NCI-H2081 treated with DMSO at 0.1 percent for 48 hours (cell line): Measurements from ENCODE around the gene B3GLCT.
A peak's percentile ranks its signal among the peaks of the same experiment; 100 is the strongest.
"Not testable (repeated sequence)": the region's sequence is repeated elsewhere in the genome, so short reads cannot be mapped to it uniquely, and the experiment has no call there.

Source experiments
- DNase-seq: peaks from one replicate; lab custom pipeline; 2025; lab: John Stamatoyannopoulos, UW

The B3GLCT gene

GRCh38 chr13:31199849-31200636, at the start of gene B3GLCT:
B3GLCT (plus strand) TSS chr13:31199975; CDS start chr13:31200085, 110 bp downstream.
- peak; percentile 10 for DNase-seq

DNA sequence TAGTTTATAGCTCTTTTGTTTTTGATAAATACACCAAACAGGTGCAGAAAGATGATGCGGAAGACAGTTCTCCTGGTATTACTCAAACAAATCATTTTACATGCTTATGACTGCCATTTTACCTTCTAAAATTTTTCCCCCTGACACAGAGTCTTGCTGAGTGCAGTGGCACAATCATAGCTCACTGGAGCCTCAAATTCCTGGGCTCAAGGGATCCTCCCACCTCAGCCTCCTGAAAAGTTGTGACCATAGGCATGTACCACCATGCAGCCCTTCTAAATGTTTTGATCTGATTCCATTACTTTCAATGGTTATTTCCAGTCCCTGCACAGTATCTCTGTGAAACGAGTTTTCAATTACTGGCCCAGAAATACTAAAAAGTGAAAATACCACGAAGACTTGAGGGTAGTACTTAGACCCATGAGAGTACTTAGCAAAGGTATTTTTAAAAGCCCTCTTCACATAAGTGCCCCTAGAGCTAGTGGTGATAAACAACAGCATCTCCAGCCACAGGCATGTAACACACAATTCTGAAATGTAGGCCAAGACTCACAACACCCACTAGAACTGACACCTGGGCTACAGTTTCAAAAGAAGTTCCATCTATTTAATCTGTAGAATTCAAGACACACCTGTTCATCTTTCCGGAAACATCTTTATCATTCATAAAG, 49.3 kb upstream of the B3GLCT start:
- no peak for DNase-seq

DNA sequence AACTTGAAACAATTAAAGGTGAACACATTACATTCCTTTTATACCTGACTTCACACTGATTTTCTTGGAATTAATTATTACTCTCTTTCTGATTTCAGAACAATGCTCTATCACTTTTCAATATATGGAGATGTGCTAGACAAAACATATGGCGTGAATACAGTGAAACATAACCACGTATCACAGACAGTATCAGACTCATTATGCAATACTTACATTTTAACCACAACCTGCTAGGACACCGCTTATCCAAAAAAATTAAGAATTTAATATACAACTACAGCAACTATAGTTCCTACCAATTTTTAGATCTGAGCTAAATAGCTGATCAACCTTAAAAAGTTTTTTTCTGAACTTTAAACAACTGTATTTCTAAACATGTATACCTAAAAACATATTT, 47.9 kb upstream of the B3GLCT start:
- no peak for DNase-seq

- no peak for DNase-seq
Measured at GRCh38 chr13:31154939-31155338, 44.8 kb upstream of the B3GLCT start.

GRCh38 chr13:31159306-31159705, 40.5 kb upstream of the B3GLCT start:
- no peak for DNase-seq

DNA sequence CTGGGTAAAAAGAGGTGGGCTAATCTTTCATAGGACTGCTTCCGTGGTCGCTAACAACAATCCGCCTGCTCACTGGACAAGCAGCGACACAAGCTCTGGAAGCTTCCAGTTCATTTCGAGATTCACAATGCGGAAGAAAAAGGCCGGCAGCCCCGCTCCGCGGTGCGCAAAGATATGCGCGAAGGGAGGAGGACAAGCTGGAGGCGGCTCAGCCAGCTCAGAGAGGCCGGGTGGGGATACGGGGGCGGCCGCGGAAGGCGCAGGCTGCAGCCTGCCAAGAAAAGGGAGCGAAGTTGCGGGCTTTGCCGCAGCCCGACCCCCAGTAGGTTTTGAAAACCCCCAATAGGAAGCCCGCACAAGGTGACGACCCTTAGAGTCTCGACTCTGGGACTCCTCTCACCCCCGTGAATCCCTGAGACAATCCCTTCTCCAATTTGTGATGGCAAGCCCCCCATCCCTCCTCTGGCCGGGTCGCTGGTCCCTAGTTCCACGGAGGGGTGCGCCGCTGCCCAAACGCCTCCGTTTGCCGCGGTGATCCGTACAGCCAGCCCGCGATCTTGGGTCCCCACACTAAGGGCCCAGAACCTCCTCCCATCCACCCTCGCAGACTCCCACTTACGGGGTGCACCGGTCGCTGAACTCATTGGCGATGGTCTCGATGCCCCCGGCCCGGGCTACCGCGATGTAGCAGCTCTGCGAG, 38.8 kb upstream of the B3GLCT start:
- DNase-seq, result no peak

DNA sequence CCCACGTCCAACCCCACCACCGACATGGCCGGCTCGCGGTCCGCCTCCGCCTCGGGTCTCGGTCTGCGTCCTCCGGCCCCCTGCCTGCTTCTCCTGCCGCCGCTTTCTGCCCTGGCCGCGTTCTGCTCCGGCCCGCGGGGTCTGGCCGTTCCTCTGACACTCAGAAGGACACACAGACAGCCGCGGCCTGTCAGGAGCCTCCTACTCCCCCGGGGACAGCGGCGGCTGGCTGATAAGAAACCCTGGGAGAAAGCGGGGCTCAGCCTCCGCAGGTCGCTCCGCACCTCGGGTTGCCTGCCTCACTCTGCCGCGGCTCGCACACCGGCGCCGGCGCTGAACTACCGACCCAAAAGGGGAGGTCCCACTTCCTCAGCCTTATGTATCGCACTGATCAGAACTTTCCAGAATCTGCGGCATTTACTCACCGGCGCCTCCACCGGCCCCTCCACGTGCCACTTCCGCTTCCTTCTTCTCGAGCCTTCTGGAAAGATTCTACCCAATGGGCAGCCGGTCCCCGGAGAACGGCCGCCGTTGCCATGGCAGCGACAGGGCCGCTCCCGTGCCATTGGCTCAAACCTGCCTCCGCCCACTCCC, 38.1 kb upstream of the B3GLCT start, which contains the start of gene HSPH1:
Gene HSPH1, minus strand, starts transcription at position 348 of the 594 bp plus-strand sequence. Its CDS starts 322 bp downstream, at position 26.
- peak; percentile 87 for DNase-seq

- DNase-seq, result peak; percentile 87
Measured at GRCh38 chr13:31162151-31163008, 37.4 kb upstream of the B3GLCT start.

- no peak for DNase-seq
Measured at GRCh38 chr13:31166591-31166990, 33.2 kb upstream of the B3GLCT start.

GRCh38 chr13:31167490-31167889, 32.3 kb upstream of the B3GLCT start:
- DNase-seq, result no peak

- no peak for DNase-seq
Measured at GRCh38 chr13:31168166-31168565, 31.6 kb upstream of the B3GLCT start.

DNA sequence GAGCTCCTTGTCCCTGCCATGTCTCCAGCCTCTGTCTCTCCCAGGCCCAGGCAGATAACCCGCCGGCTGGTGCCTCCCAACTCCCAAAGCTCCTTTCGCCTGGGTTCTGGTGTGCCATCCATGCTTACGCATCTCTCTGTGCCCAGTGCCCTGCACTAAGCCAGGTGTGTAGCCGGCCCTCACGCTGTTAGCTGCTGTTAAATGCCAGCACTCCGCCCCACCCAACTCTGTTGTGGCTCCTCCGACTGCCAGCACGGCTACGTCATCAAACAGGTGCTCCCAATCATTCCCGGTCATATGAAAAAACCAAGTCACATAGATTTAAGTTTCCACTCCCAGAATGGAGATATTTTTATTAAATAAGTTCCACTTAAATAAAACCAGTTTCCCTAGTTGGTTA, 31.0 kb upstream of the B3GLCT start:
- no peak for DNase-seq

- DNase-seq, result no peak
Measured at GRCh38 chr13:31172001-31172400, 27.8 kb upstream of the B3GLCT start.

DNA sequence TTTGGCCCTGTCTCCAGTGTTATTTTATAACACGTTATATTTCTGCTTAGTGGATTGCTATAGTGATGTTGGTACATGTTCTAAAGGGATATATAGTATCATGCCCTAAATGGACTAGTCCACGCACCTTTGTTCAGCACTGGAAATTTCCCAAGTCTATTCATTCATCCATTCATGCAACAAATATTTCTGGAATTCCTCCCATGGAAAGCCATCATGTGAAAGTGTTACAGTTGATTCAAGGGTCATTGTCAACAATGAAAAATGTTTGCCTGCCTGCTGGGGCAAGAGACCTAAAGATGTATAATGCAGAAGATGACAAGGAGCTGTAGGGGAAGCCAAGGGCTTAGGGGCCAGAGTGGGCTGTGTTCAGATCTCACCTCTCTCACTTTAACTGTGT, 27.2 kb upstream of the B3GLCT start:
- no peak for DNase-seq

- no peak for DNase-seq
Measured at GRCh38 chr13:31174018-31174417, 25.8 kb upstream of the B3GLCT start.

GRCh38 chr13:31175847-31176532, 23.8 kb upstream of the B3GLCT start:
- no peak for DNase-seq

- DNase-seq, result not testable (repeated sequence)
Measured at GRCh38 chr13:31177813-31178495, 21.8 kb upstream of the B3GLCT start.

DNA sequence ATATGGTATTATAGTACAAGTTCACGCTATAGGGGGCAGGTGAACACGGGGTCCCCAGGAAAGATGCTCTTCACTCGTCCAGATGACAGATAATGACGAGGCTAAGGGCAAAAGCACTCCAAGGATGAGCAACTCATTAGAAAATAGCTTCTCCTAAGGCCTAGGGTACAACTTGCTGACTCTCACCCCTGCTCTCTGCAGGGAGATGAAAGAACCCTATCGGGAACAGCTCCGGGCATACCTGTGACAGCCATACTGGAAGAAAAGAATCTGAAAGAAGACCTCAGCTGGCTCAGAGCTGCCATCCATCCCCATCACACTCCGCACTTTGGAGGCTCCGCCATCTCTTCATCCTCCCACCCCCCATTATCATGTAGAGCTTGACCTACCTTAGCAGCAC, 20.5 kb upstream of the B3GLCT start:
- no peak for DNase-seq

DNA sequence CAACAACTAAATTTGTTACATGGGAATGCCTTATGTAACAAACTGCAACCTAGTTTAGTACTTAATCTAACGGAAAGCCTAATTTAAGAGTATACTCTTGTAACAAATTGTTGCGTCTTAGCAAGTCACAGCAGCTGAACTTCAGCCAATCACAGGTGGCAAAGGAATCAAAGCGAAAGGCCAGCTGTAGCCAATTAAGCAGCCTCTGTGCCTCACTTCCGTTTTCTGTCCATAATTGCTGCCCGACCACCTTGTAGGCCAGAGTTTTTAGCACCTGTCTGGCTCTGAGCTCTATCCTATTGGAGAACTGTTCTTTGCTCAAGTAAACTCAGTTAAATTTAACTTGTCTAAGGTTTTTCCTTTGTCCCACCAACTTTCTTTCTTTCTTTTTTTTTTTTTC, 20.0 kb upstream of the B3GLCT start:
- DNase-seq, result no peak

DNA sequence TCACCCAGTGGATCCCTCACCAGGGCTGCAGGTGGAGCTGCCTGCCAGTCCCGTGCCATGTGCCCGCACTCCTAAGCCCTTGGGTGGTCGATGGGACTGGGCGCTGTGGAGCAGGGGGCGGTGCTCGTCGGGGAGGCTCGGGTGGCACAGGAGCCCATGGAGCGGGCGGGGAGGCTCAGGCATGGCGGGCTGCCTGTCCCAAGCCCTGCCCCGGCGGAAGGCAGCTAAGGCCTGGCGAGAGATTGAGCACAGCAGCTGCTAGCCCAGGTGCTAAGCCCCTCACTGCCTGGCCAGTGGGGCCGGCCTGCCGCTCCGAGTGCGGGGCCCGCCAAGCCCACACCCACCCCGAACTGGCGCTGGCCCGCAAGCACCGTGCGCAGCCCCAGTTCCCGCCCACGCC, 16.8 kb upstream of the B3GLCT start:
- no peak for DNase-seq
